ENCODE results near the gene PPOX.

PPOX gene

DNA sequence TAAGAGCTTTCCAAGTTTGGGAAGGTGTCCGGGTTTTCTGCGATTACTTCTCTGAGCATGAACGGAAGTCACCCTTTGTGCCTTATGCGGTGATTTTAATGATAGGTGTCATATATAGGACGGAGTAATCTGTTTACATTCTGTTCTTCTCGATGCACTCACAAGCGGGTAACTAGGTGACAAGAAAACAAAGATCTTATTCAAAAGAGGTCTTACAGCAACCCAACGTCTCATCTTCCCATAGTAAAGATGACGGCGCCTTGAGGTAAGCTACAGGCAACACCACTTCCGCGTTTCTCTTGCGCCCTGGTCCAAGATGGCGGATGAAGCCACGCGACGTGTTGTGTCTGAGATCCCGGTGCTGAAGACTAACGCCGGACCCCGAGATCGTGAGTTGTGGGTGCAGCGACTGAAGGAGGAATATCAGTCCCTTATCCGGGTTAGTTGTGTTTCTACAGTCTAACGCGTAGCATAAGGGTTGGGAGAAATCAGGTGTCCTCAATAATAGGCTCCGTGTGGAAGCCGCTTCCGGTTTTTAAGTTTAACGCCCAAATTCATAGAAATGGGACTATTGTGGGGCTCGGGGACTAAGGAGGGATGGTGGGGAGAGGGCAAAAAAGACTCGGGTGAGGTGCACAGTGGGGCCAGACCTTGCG, 12.4 kb upstream of the PPOX start, which contains the start of gene UFC1:
UFC1 (plus strand) TSS at position 297 of the 656 bp plus-strand sequence; CDS start at position 317, 20 bp downstream.
- peak; percentile 85 for DNase-seq

DNA sequence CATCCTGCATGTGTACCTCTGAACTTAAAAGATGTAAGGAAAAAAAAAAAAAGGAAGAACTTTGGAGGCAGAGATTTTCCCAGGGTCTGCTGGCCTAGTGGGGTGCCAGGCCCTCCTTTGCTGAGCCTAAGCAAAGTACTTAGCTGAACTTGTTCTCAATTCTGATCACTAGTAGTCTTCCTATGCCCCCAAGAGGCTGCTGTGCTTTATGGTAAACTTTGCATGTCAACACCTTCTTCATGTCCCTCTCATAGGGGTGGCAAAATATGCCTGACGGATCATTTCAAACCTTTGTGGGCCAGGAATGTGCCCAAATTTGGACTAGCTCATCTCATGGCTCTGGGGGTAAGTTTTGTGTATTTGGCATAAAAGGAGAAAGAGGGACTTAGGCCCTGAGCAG, 8.4 kb upstream of the PPOX start:
- DNase-seq = no peak

DNA sequence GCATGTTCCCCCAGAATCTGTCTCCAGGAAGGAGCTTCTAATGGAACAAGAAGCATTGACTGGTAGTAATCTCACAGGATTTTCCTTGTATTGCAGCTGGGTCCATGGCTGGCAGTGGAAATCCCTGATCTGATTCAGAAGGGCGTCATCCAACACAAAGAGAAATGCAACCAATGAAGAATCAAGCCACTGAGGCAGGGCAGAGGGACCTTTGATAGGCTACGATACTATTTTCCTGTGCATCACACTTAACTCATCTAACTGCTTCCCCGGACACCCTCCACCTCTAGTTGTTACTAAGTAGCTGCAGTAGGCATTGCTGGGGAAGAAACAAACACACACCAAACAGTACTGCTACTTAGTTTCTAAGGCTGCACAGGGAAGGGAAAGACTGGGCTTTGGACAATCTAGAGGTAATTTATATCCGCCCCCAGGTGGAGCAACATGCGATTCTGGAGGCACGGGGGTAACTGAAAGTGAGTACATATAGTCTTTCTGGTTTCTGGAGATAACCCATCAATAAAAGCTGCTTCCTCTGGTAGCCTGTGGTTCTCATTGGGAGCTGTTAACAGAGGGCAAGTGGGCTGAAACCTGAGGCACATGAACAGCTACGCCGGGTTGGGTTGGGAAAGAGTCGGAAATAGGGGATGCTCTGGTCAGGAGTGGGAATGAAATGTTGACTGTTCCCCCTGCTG, 7.8 kb upstream of the PPOX start:
- no peak for DNase-seq

DNA sequence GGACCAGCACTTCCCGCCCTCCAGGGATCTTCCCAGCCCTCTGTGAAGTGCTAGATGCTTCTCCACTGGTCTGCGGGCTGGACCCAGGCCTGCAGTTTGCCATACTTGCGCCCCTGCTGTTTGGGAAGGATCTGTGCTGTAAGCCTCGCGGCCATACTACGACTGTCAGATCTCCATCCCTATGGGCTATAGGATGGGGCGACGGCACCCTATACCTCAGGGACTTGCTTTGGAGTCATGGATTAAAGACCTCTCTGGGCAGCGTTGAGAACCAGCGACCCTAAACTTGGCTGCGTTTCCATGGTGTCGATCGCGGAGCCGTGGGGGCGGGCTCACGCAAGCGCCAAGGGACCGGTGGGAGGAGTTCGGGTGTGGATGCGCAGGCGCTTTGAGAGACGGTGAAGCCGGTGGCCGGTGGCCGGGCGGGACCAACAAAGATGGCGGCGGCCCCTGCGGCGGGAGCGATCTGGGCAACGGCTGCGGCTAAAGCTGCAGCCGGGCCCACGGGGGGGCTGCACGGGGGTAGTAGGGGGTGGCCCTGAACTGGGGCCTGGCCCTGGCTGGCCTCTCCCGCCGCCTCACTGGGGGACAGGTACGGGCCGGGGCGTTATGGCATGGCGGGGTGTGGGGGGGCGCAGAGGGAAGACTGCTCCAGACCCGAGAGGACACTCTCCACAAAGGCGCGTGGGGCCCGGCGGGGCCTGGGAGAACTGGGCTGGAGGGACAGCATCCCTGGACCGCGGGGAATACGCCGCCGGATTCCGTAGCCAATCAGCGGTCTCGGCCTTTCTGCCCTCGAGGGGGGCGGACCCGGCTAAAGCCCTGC, 6.9 kb upstream of the PPOX start, which contains the start of gene USP21:
USP21 (plus strand) TSS at position 414 of the 826 bp plus-strand sequence. CDS start 1,141 bp downstream, outside the sequence.
- DNase-seq = peak; percentile 87

DNA sequence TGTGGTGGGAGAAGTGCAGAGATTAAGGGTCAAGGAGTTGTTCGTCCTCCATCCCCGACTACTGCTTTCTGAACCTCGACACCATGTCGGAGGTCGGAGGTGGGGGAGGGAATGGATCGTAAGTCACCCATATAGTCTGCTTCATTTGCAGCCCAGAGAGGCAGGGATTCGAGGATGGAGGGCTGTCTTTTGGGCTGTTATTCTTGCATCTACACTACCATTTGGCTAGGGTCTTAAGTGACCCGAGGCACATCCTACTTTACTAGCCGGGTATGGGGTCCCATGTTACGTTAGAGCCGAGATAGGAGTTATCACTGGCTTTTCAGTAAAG, 6.3 kb upstream of the PPOX start:
- no peak for DNase-seq

DNA sequence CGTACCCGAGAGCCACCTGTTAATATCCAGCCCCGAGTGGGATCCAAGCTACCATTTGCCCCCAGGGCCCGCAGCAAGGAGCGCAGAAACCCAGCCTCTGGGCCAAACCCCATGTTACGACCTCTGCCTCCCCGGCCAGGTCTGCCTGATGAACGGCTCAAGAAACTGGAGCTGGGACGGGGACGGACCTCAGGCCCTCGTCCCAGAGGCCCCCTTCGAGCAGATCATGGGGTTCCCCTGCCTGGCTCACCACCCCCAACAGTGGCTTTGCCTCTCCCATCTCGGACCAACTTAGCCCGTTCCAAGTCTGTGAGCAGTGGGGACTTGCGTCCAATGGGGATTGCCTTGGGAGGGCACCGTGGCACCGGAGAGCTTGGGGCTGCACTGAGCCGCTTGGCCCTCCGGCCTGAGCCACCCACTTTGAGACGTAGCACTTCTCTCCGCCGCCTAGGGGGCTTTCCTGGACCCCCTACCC, 5.5 kb upstream of the PPOX start:
- no peak for DNase-seq

DNA sequence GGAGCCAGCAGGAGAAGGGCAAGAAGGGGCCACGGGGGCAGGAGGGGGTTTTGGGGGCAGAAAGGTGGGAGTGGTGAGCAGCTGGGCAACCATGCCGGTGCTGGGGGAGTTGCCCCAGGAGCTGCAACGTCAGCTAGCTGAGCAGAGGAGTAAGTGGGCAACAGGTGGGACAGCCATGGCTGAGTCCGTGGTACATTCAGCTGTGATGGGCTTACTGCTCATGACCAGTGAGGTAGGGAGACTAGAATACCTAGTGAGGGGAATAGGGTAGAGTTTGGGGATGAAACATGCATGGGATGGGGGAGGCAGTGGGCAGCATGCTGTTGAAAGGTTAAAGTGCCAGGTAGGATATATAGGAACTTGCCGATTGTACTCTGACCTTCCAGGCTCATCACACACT, 4.6 kb upstream of the PPOX start:
- DNase-seq = no peak

DNA sequence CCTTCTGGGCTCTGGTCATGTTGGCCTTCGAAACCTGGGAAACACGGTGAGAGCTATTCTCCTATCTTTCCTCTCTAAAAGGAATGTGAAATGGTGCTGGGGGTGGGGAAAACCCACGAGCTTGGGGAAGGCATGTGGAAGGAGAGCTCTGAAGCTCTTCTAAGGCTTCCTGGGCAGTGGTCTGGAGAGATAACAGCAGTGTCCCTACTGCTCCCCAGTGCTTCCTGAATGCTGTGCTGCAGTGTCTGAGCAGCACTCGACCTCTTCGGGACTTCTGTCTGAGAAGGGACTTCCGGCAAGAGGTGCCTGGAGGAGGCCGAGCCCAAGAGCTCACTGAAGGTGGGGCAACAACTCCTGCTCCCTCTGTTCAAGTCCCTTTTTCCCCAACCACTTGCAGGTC, 4.2 kb upstream of the PPOX start:
- no peak for DNase-seq

DNA sequence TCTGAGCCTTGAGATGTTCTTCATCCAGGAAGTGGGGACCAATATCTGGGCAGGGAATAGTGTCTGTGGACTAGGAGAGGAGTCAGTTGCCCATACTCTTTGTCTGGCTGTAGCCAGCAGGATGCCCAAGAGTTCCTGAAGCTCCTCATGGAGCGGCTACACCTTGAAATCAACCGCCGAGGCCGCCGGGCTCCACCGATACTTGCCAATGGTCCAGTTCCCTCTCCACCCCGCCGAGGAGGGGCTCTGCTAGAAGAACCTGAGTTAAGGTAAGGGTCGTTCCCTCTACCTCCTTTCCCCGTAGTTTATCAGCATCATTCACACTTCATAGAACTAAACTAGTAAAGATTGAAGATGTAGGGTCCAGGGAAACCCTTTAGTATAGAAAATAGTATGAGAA, 3.4 kb upstream of the PPOX start:
- no peak for DNase-seq

DNA sequence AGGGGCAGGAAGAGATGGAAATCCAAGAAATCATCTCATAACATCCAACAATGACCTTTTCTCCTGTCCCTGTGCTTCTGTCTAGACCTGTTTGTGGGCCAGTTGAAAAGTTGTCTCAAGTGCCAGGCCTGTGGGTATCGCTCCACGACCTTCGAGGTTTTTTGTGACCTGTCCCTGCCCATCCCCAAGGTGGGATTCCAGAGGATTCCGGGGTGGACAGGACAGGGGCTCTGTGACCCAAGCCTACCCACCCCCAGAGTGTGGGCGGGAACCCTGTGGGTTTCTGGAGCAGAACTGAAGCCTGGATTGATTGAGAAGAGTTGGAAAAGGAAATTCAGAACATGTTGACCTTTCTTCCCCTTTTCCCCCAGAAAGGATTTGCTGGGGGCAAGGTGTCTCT, 2.4 kb upstream of the PPOX start:
- DNase-seq = no peak

DNA sequence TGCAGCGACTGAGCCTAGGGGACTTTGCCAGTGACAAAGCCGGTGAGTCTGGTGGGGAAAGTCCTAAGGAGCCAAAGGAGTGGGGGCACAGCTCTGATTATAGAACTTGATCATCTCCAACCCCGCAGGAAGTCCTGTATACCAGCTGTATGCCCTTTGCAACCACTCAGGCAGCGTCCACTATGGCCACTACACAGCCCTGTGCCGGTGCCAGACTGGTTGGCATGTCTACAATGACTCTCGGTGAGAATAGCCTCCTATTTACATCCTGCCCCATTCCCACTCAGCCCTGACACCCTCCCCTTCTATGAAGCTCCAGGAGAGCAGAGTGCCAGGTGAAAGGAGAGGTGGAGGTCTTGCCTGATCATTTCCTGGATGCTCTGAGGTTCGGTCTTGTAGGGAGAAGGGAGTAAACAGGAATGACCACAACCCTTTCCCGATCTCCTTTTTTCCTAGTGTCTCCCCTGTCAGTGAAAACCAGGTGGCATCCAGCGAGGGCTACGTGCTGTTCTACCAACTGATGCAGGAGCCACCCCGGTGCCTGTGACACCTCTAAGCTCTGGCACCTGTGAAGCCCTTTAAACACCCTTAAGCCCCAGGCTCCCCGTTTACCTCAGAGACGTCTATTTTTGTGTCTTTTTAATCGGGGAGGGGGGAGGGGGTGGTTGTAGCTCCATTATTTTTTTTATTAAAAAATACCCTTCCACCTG, 1.2 kb upstream of the PPOX start:
- DNase-seq = no peak

DNA sequence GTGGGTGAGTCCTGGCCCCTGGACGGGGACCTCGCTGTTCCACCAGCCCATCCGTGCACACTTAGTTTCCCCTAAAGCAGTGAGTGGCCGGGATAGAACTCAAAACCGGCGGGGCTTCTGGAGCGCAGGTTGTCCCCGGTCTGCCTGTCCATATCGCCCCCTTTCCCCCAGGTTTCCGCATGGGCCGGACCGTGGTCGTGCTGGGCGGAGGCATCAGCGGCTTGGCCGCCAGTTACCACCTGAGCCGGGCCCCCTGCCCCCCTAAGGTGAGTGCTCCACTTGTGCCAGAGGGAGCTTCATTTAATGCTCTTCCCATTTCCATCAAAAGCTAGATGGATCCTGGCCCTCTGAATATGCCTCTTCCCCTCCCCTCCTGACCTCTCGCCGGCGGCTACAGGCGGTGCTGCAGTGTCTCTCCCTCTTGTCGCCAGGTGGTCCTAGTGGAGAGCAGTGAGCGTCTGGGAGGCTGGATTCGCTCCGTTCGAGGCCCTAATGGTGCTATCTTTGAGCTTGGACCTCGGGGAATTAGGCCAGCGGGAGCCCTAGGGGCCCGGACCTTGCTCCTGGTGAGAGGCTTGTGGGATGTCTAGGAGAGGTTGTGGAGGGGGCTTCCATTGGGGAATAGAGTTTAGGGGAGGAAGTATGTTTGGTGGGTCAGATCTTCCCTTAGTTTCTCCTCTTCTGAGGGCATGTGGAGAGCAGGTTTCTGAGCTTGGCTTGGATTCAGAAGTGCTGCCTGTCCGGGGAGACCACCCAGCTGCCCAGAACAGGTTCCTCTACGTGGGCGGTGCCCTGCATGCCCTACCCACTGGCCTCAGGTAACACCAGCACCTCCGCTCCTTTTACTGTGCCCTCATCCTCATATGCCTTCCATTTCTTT, 683 bp downstream of the PPOX start:
- peak; percentile 2 for DNase-seq

DNA sequence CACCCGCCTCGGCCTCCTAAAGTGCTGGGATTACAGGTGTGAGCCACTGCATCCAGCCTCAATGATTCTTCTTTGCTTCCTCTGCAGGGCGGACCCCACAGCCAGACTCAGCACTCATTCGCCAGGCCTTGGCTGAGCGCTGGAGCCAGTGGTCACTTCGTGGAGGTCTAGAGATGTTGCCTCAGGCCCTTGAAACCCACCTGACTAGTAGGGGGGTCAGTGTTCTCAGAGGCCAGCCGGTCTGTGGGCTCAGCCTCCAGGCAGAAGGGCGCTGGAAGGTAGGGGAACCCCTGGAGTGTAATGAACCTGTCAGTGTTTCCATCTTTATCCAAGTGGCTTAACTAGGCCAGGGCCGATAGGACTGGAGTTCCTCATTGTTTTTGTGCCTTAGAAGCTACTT, 2.7 kb downstream of the PPOX start:
- no peak for DNase-seq

DNA sequence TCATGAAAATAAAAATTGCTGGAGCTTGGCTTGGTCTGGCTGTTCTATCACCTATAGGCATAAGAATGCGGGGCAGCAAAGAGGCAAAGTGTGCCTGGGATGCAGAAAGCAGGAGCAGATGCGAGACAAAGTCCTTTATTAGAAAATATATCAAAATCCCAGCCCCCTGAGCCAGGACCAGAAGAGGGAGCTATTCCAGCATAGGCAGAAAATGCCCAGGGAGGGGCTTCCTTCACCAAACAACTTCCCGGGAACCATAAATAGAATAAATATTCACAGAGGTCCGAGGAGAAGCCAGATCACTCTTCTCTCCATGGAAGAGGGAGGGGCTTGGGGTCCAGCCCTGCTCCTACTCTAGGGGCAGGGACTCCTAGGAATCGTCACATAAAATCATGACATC, 5.0 kb downstream of the PPOX start:
- DNase-seq = no peak

DNA sequence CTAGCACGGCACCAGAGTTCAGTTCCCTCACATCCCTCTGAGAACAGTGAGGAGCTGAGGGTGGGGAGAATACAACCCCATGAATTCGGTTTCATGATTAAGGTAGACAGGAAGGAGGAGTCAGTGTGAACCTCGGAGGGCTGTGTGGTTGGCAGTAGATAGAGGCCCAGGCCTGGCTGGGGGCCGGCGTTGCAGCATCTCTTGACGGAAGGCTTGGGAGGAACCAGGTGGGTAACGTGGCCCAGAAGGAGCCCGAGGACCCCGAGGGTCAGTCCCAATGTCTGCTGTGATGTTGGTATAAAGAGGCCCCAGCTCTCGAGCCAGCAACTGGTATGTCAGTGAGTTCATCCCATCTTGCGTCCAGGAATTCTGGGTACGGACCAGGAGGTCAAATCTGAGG, 5.5 kb downstream of the PPOX start:
- DNase-seq = no peak

DNA sequence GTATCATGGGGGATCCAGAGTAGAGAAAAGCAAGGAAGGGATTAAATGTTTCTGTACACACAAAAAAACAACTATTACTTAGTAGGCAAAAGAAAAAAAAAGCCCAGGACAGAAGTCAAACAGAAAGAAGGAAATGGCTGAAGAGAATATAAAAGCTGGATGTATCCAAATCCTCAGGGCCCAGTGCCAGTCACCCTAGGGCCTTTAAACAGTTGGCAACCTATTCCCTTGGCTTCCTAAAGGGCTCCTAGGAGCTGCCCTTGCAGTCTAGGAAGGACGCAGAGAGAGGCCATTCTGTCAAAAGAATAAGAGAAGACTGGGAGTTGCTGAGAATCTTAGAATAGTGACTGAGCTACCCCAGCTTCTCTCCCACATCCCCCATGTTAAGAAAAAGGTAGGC, 6.1 kb downstream of the PPOX start:
- DNase-seq = no peak

DNA sequence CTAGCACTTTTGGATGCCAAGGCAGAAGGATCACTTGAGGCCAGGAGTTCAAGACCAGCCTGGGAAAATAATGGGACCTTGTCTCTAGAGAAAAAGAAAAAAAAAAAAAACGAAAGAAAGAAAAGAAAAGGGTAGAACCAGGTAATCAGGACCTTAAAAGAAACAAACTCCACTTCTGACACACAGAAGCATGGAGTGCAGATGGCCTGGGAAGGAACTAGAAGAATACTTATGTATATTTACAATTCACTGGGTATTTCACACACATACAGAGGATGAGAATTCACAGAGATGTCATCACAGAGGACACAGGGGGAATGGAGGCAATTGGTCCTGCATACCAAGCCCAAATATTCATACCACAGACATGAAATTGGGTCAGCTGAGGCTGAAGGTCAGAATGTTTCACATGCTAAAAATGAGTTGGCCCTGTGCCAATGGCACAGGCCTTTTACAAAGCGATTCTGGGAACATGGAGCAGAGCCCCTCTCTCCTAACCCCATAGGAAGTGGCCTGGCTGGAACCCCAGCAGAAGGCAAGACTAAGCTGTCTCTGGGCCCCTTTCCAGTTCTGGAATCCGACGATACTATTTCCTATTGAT, 6.7 kb downstream of the PPOX start:
- no peak for DNase-seq

DNA sequence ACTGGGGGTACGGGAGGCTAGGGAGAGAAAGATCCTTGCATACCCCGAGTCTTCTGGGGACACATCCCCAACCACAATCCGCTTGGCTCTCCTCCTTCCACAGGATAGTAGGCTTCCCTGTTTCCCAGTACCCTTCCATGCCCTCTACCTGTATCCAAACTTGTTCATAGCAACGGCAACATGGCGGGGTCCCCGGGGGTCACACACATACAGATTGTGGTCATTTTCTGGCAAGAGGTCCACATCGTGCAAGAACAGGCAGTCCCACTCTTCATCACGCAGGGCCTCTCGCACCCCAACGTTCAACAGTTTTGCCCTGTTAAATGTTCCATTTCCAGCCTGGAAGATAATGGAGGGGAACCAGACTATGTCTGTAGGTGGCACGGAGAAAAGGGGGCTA, 7.5 kb downstream of the PPOX start:
- DNase-seq = no peak

DNA sequence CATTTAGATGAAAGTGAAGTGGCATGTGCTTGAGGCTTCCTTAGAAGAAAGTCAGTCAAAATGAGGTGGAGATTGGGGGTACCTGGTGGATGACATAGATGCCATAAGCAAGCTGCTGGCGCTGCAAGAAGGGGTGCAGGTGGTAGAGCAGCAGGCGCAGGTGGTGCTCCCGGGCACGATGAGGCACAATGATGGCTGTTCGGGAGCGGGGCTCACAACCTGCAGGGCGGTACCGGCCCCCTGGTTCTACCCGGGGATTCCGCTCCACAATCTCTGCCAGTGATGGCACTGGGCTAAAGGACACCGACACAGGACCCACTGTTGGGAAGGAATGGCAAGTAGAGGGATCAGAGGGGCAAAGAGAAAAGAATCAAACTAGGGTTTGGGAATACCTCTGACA, 8.7 kb downstream of the PPOX start:
- no peak for DNase-seq

DNA sequence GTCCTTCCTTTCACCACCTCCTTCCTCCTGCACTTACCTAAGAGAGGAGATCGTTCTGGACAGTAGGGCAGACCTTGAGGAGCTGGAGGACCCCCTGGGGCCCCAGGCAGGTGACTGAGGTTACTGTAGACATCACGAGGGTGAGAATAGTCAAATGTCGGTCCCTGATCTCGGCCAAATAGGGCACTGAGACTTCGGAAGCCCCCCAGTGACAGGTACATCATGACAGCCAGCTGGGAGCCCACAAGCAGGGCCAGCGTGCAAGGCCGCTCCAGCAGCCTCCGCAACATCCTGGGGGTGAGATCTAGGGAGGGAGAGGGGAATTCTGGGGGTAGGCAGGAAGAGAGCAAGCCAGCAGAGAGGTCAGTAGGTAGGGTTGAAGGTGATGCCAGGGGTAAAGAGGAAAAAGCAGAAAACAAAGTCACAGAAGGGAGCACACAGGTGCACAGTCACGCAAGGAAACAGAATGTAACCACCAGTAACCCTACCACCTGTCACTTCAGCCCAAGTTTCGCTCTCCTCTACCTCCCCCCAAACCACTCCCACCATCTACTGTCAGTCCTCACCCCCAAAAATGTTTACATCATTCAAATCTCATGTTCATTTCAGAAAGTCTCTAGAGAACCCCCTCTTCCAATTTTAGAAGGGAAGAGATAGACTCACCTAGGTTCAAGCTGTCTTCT, 9.7 kb downstream of the PPOX start:
- no peak for DNase-seq

DNA sequence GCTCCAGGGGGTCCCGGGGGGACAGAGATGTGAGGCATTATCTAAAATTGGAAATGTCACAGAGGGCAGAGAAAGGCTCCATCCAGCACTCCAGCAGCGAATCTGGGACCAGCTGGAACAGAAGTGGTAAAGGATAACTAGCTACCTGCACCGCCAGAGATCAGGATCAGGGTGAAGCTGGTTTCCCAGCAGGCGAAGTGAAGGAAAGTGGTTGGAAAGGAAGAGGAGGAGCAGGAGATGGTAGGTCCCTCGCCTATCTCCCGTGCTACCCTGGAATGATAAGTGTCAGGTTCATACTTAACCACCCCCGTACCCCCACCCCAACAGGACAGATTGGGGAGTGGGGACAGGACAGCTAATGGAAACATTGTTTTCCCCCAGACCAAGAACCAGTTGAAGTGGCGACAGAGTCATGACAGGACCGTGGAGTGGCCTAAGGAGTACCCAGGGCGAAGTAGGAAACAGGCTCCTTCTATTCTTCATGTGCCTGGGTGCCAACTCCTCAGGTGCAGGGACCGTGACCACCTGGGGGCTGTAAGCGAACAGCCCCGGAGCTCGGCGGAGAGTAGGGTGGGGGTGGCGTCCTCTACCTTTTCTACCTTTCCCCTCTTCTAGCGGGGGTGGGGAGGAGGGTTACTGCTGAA, 10.4 kb downstream of the PPOX start:
- no peak for DNase-seq
